Gastroesophageal sphincter (tissue), 4 donors: Measurements from ENCODE around the gene XCL2. TPM values are rescaled to one million over a fixed set of nuclear protein-coding genes. Genes with fewer than 3 reads are reported as not detected.
"Not testable (repeated sequence)": the region's sequence is repeated elsewhere in the genome, so short reads cannot be mapped to it uniquely, and the experiment has no call there.

ENCODE experiments used
- ATAC-seq: fragments of 150-250 bp; one replicate; pipeline ENCODE4 v1.9.1; 2016; ENCODE audit warnings: mild to moderate bottlenecking, moderate library complexity
- H3K27ac ChIP-seq, 4 donors: fragments of 200-600 bp; sonication (generic) in 3 of 4; 1 replicate in 3 of 4; 2 replicates in 1 of 4; pipeline ENCODE4 v1.5.1; 2016 to 2019
- H3K27me3 ChIP-seq: fragments of 200-600 bp; sonication (generic); one replicate; pipeline ENCODE4 v1.5.1; 2019
- H3K36me3 ChIP-seq, 2 donors: fragments of 200-600 bp; sonication (generic); one replicate each; pipeline ENCODE4 v1.5.1; 2019; ENCODE audit warnings: control low read depth in 1 of 2
- H3K4me1 ChIP-seq, 3 donors: fragments of 200-600 bp; sonication (generic); 1 replicate in 2 of 3; 2 replicates in 1 of 3; pipeline ENCODE4 v1.5.1; 2016 to 2019; ENCODE audit warnings: control low read depth in 2 of 3
- H3K4me3 ChIP-seq, 2 donors: fragments of 200-600 bp; sonication (generic); one replicate each; pipeline ENCODE4 v1.5.1; 2019; ENCODE audit warnings: mild to moderate bottlenecking in 1 of 2, moderate library complexity in 1 of 2
- H3K9me3 ChIP-seq, 3 donors: fragments of 200-600 bp; sonication (generic); one replicate each; pipeline ENCODE4 v1.5.1; 2017 to 2019; ENCODE audit warnings: control low read depth in 2 of 3
- CTCF ChIP-seq, 4 experiments: fragments of 200-600 bp in 2 of 4; fragments of 450-650 bp in 2 of 4; sonication (generic) in 1 of 4; IDR thresholded peaks; one replicate each; pipeline ENCODE4 v1.5.1; 2017 to 2019; ENCODE audit warnings: antibody characterized with exemption in 4 of 4, mild to moderate bottlenecking in 2 of 4, moderate library complexity in 2 of 4
- EP300 ChIP-seq: sonication (generic); formaldehyde crosslinking; IDR thresholded peaks from one replicate; pipeline ENCODE4 v1.6.1; 2017; ENCODE audit warnings: antibody characterized with exemption, mild to moderate bottlenecking
- POLR2A ChIP-seq, 2 donors: fragments of 450-650 bp; IDR thresholded peaks; one replicate each; pipeline ENCODE4 v1.6.1; 2017; ENCODE audit warnings: antibody characterized with exemption in 2 of 2, mild to moderate bottlenecking in 2 of 2, moderate library complexity in 1 of 2
- POLR2AphosphoS5 ChIP-seq: sonication (generic); formaldehyde crosslinking; IDR thresholded peaks from one replicate; pipeline ENCODE4 v1.6.1; 2017; ENCODE audit warnings: antibody characterized with exemption
- WGBS, 2 donors: methylation state at CpG; one replicate each; pipeline ENCODE4 v1.1.5; 2018; ENCODE audit warnings: low coverage in 1 of 2; 5-methylcytosine and 5-hydroxymethylcytosine counted together
- total RNA-seq, 4 donors: library from RNA; depleted of rRNA; stranded (reverse); fragments of >200 nt; gene quantifications; one replicate each; pipeline ENCODE4 v1.1.0, GENCODE V29; 2016

XCL2 gene
- total RNA-seq, 4 donors from 2014 or later, result 2.0 TPM; not detected in 3

- WGBS, 2 donors, result 23 to 40% methylated on average over 3 of the region's 3 CpGs
- Histone ChIP-seq H3K27me3 (no peaks in the 10 kb centered on the region), H3K36me3 (no peaks in the 10 kb centered on the region), H3K27ac (no peak overlapping the region), H3K4me1 (peaks cover 0 to 24% (median 4%) of the 10 kb centered on the region in 3 donors), H3K9me3 (no peaks in the 10 kb centered on the region), H3K4me3 (no peak overlapping the region)
- no peak for ATAC-seq
- TF ChIP-seq EP300 (no peak), POLR2AphosphoS5 (no peak), POLR2A (IDR thresholded peaks at IDR 0.05) (no peak), CTCF (IDR thresholded peaks at IDR 0.05) (no peak)
These were observed 41.4 kb upstream of the XCL2 start for GRCh38 chr1:168585191-168585590.

GRCh38 chr1:168583571-168583970, 39.8 kb upstream of the XCL2 start:
- Histone ChIP-seq H3K4me3 (no peak overlapping the region), H3K4me1 (peaks cover 0 to 24% (median 4%) of the 10 kb centered on the region in 3 donors), H3K9me3 (no peaks in the 10 kb centered on the region), H3K27ac (no peak overlapping the region), H3K36me3 (no peaks in the 10 kb centered on the region), H3K27me3 (no peaks in the 10 kb centered on the region)
- ATAC-seq, result peak; percentile 31
- no peak for TF ChIP-seq CTCF (IDR thresholded peaks at IDR 0.05)
- TF ChIP-seq EP300, result no peak
- no peak for TF ChIP-seq POLR2A (IDR thresholded peaks at IDR 0.05)
- TF ChIP-seq POLR2AphosphoS5, result no peak
- WGBS, 2 donors, result 63 to 79% methylated on average over 3 to 5 of the region's 6 CpGs

GRCh38 chr1:168582688-168583336, 39.0 kb upstream of the XCL2 start:
- H3K27ac ChIP-seq, result no peak overlapping the region
- H3K4me3 ChIP-seq, result no peak overlapping the region
- peaks cover 0 to 24% (median 4%) of the 10 kb centered on the region in 3 donors for H3K4me1 ChIP-seq
- TF ChIP-seq POLR2A (IDR thresholded peaks at IDR 0.05), result no peak
- TF ChIP-seq POLR2AphosphoS5, result no peak
- no peak for TF ChIP-seq CTCF (IDR thresholded peaks at IDR 0.05)
- TF ChIP-seq EP300, result no peak
- H3K27me3 ChIP-seq, result no peaks in the 10 kb centered on the region
- no peaks in the 10 kb centered on the region for H3K36me3 ChIP-seq
- no peaks in the 10 kb centered on the region for H3K9me3 ChIP-seq
- 8 to 30% methylated on average over 6 of the region's 6 CpGs for WGBS, 2 donors
- peak; percentile 38 for ATAC-seq

GRCh38 chr1:168581817-168582572, 38.2 kb upstream of the XCL2 start:
- 54 to 76% methylated on average over 4 of the region's 4 CpGs for WGBS, 2 donors
- TF ChIP-seq EP300 (no peak), POLR2AphosphoS5 (no peak), CTCF (IDR thresholded peaks at IDR 0.05) (no peak), POLR2A (IDR thresholded peaks at IDR 0.05) (no peak)
- Histone ChIP-seq H3K27me3 (no peaks in the 10 kb centered on the region), H3K27ac (no peak overlapping the region), H3K36me3 (no peaks in the 10 kb centered on the region), H3K4me3 (no peak overlapping the region), H3K9me3 (no peaks in the 10 kb centered on the region), H3K4me1 (peaks cover 0 to 24% (median 4%) of the 10 kb centered on the region in 3 donors)
- ATAC-seq, result no peak

GRCh38 chr1:168580991-168581390, 37.2 kb upstream of the XCL2 start:
- H3K4me1 ChIP-seq, result peaks cover 0 to 24% (median 4%) of the 10 kb centered on the region in 3 donors
- not testable (repeated sequence) for H3K27me3 ChIP-seq, ATAC-seq, H3K36me3 ChIP-seq, H3K27ac ChIP-seq, H3K9me3 ChIP-seq, H3K4me3 ChIP-seq
- 83 to 90% methylated on average over 4 to 5 of the region's 7 CpGs for WGBS, 2 donors

GRCh38 chr1:168580290-168580689, 36.5 kb upstream of the XCL2 start:
- H3K36me3 ChIP-seq, H3K27me3 ChIP-seq, H3K9me3 ChIP-seq, H3K27ac ChIP-seq, H3K4me3 ChIP-seq, ATAC-seq: not testable (repeated sequence)
- WGBS, 2 donors, result 100% methylated on average over 1 to 2 of the region's 2 CpGs
- H3K4me1 ChIP-seq, result peaks cover 0 to 18% (median 1%) of the 10 kb centered on the region in 3 donors

- WGBS, 2 donors, result 46% methylated on average over 2 of the region's 2 CpGs; no CpG with 5 or more reads in 1 of the 2 donors
- not testable (repeated sequence) for H3K9me3 ChIP-seq, H3K4me3 ChIP-seq, H3K27me3 ChIP-seq, ATAC-seq, H3K36me3 ChIP-seq, H3K27ac ChIP-seq
- H3K4me1 ChIP-seq, result peaks cover 0 to 10% (median 0%) of the 10 kb centered on the region in 3 donors
These were observed 34.9 kb upstream of the XCL2 start for GRCh38 chr1:168578531-168579185.

- H3K9me3 ChIP-seq, H3K36me3 ChIP-seq, H3K4me3 ChIP-seq, H3K4me1 ChIP-seq, H3K27ac ChIP-seq, ATAC-seq, H3K27me3 ChIP-seq: not testable (repeated sequence)
- 73 to 90% methylated on average over 2 of the region's 6 CpGs for WGBS, 2 donors
These were observed 32.5 kb upstream of the XCL2 start, which contains the start of gene XCL1 for GRCh38 chr1:168576245-168576688. XCL1 (plus strand) TSS chr1:168576605; CDS start chr1:168576638, 33 bp downstream.
